GM12892 (cell line): ENCODE data around the gene MOSPD2.

Experiments
- POLR2AphosphoS5 ChIP-seq: IDR thresholded peaks from 2 replicates; pipeline ENCODE4 v1.6.1; 2011; ENCODE audit warnings: low read depth, low read length, control low read depth
- TAF1 ChIP-seq: IDR thresholded peaks from 2 replicates; pipeline ENCODE4 v1.6.1; 2011; ENCODE audit warnings: low read depth, mild to moderate bottlenecking, control low read depth, low read length, borderline replicate concordance

DNA sequence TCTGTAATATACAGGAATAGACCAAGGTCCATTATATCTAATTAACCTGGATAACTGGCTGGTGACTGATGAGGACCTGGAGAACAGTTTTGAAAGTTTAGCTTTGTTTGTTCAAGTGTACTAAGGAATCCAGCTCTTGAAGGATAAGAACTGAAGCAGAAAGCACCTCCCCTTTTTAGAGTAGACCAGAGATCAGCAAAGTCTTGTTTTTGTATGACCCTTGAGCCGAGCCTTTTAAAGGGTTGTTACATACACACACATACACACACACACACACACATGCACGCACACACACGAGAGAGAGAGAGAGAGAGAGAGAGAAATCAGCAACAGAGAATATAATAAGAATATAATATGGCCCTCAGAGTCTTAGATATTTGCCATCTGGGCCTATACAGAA lies 13.0 kb downstream of the MOSPD2 start:
- TF ChIP-seq TAF1, result no peak
- TF ChIP-seq POLR2AphosphoS5, result no peak
